ENCODE measurements around the gene ETS1.

Gene ETS1

GRCh38 chr11:128587415-128587814, at the start of gene ETS1:
TSS of gene ETS1 (minus strand) at chr11:128587558. CDS start at chr11:128573130, 14,428 bp downstream.
- no peak for DNase-seq

GRCh38 chr11:128634395-128634794, 47.0 kb upstream of the ETS1 start:
- no peak for DNase-seq

- DNase-seq: no peak
These were observed 46.1 kb upstream of the ETS1 start for GRCh38 chr11:128633384-128633965.

DNA sequence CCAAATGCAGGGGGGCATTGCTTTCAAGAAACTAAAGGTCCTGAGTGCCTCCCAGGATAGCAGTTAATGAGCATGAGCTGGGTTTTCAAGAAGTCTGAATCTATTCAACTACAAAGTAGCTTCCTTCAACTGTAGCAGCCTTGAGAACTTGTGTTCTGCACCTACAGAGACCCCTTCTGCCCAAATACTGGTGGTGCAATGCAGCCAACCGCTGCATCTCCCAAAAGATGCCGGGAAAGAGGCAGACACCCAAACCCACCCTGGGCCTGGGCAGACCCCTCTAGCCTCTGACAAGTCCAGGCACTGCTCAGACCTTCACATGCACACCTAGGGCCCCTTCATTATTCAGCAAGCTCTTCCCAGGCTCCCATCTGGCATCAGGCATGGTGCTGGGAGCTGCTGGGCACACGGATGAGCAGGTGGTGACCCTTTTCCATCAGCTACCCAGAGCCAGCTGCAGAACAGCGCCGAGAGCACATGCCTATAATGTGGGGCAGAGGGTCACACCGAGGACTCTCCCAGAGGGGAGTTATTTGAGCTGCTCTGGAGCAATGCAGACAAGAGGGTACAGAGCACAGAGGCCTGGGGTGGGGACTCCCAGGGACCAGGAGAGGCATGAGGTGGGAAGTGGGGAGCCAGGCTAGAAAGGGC, 44.9 kb upstream of the ETS1 start:
- DNase-seq: peak; percentile 35

GRCh38 chr11:128630367-128631230, 43.2 kb upstream of the ETS1 start:
- no peak for DNase-seq

GRCh38 chr11:128629516-128630106, 42.3 kb upstream of the ETS1 start:
- DNase-seq: no peak

DNA sequence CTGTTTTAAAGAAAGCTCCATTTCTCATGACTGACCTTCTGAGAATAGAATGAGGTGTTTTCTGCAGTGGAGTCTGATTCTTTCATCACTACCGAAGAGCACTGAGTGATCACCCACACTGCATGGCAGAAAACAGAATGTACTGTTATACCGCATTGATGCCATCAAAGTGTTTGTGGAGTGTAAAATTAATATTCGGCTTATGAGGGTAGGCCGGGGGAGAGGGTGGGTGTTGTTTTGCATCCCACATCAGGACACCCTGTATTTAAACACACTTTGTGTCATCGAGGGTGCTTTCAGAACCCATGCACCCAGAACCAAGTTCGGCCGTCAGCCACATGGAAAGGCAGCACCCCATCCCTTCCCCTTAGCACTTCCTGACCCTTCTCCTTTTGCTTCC, 41.3 kb upstream of the ETS1 start:
- DNase-seq: no peak

DNA sequence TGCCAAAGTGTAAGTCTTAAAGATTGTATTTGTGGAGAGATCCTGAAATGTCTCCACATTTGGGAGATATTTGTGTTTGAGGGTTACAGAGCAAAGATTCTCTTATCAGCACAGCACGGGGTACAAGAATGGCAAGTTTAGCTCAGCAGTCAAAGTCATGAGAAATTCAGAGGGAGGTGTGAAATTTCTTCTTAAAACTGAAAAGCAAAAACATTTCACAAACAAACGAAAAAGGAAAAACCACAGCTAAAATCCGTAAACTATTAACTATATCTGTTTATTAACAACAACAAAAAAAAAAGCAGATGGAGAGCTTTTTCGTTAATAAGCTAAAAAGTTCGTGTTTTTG, 40.9 kb upstream of the ETS1 start:
- DNase-seq: no peak

- no peak for DNase-seq
These were observed 40.4 kb upstream of the ETS1 start for GRCh38 chr11:128627666-128628324.

DNA sequence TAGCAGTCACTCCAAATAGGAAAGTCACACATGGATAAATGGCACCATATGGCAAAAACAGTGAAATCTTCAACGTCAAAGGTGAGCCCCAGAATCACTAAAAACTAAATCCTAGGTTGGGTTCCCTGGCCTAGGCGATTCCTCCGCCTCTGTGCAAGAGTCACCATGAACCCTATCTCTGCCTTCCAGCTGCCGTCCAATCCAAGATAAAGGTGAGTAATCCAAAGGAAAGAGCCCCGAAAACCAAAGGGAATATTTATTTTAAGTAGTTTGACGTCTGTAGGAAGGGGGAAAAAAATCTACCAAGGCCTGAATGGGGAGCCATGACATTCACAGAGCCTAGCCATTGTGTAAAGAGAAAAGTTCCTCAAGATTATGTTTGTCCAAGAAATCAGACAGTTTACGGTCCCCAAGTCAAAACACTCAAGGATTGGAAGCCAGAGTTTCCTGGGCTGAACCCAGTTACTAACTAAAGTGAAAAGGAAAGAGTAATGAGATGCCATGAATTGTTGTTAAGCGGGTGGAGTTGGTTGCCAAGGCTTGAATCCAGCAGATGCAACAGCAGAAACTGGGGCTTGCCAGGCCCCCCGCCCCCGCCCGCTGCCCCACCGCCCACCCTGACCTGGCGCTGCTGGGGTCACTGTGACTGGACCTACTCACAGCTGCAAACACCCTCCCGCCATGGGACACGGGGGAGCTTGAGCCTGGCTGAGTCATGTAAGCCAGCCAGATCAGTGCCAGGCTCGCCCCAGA, 39.7 kb upstream of the ETS1 start:
- no peak for DNase-seq

GRCh38 chr11:128625746-128626145, 38.4 kb upstream of the ETS1 start:
- DNase-seq: no peak

- DNase-seq: no peak
These were observed 38.0 kb upstream of the ETS1 start for GRCh38 chr11:128625326-128625725.

DNA sequence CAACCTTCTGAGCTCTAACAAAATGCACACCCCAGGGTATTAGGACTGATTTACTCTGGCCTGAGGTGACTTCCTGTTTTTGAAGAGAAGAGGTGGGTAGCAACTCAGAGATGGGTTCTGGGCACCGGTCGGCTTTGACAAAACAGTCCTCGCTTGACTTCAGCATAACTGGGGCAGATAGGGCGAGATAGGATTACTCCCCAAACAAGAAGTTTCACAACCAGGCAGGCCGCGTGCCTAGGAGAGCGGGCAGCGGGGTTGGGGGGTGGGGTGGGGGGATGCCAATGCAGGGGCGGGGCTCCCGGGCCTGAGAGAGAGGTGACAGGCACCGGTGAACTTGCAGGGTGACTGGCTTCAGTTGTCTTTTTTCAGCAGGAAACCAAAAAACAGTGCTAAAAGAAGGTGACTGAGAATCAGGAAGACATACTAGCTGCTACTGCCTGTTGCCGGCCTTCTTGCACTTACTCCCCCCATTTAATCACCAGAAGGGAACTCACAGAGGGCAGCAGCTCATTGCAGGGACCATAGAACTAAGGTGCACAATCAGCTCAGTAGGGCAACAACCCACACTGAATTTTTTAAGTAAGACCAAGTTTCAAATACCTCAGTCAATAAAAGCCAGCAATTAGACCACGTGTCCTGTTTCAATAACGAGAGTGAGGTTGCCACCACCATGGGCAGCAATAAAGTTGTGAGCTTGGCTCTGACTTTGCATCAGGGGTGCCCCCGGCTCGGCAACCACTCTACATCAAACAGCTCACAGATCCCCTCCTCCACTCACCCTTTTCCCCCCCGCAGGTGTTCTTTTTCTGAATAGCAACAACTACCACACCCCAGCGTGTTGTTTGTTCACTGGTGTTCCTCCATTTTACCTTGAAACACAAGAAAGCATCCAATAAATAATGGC, 37.2 kb upstream of the ETS1 start:
- DNase-seq: no peak

DNA sequence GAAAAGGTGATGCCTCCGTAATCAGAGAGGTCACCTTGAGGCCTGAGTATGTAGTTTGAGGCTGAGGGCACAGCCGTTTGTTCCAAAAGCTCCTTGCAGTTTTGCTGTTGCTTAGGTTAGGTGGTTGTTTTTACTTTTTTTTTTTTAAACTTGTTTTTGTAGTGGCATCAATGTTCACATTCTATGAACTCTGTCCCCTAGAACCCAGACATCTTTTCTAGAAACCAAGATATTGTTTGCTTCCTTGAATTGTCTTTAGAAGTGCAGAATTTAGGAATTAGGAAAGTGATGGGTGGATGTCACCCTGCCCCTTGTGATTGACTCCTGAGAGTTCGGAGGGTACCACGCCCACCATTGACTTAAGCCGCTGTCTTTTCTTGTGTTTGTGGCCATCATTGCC, 35.7 kb upstream of the ETS1 start:
- no peak for DNase-seq

DNA sequence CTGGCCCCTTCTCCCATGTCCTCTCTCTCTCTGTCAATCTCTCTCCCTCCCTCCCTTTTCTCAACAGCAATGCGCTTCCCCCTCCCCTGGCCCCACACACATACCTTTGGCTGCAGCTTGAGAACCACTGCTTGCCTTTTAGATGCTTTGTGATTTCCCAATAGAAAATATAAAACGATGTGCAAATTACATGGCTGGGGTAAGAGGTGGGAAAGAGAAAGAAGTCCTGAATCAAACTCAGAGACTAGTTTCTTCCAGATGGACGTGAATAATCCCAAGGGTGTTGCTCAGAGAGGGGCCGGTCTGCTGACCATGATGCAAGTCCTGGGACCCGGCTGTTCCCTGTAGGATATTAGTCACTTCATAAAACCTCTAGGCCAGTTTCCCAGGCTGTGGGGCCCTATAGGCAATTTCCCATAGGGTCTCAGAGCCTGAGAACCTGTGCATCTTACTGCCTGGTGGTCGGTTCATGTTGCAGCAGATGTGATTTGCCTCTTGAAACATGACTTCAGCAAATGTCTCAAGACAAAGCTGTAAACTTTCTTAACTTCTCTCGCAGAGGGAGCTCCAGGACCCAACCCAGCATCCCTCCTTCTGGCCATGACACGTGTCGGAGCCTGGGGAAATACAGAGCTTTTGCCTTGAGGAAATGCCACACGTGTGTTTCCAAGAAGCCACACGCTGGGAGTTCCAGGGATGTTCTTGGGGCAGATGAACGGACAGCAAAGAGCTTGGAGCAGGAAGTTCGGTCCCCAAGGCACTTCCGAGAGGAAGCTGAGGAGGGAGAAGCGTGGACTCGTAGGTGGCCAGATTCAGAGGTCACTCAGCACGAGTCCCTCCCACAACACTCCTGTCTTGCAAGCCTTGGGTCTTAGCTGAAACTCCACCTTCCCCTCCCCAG, 34.5 kb upstream of the ETS1 start:
- DNase-seq: no peak

- DNase-seq: no peak
These were observed 33.1 kb upstream of the ETS1 start for GRCh38 chr11:128620309-128621100.

GRCh38 chr11:128619540-128620308, 32.4 kb upstream of the ETS1 start:
- no peak for DNase-seq

DNA sequence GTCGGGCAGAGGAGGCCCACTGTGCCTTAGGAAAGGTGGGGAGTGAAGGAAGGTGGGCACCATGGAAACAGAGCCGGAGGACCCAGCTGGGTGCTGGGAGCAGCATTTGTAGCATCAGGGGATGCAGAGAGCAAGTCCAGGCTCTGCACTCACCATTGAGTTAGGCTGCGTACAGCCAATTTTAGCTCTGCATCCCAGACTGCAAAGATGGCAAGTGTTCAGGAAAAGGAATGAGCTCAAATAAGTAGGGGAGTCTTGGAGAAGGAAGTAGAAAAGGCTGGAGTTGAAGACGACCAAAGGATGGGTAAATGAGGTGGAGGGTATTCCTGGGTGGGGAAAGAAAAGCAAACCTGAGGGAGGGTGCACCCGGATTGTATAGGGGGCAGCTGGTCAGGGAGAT, 31.6 kb upstream of the ETS1 start:
- DNase-seq: no peak

GRCh38 chr11:128618603-128619002, 31.2 kb upstream of the ETS1 start:
- no peak for DNase-seq
